GM18907 (cell line): ENCODE results near the gene ADRB2.
"Not testable (repeated sequence)": the region's sequence is repeated elsewhere in the genome, so short reads cannot be mapped to it uniquely, and the experiment has no call there.

Experiments
- ATAC-seq: cut with Tn5 transposase; IDR thresholded peaks from one replicate; pipeline ENCODE4 v1.9.1; 2021; ENCODE audit warnings: mild to moderate bottlenecking, moderate library complexity; ENCODE audit not compliant: unreplicated experiment

ADRB2 gene

GRCh38 chr5:148826053-148826738 lies at the start of gene ADRB2:
Gene ADRB2, plus strand, starts transcription at chr5:148826611. Its CDS starts 221 bp downstream, at chr5:148826832.
- ATAC-seq = peak; percentile 97

GRCh38 chr5:148776780-148777179 lies 49.6 kb upstream of the ADRB2 start:
- ATAC-seq = no peak

- ATAC-seq = no peak
Observed at GRCh38 chr5:148778882-148779281, 47.5 kb upstream of the ADRB2 start.

- ATAC-seq = no peak
Observed at GRCh38 chr5:148780711-148781110, 45.7 kb upstream of the ADRB2 start.

DNA sequence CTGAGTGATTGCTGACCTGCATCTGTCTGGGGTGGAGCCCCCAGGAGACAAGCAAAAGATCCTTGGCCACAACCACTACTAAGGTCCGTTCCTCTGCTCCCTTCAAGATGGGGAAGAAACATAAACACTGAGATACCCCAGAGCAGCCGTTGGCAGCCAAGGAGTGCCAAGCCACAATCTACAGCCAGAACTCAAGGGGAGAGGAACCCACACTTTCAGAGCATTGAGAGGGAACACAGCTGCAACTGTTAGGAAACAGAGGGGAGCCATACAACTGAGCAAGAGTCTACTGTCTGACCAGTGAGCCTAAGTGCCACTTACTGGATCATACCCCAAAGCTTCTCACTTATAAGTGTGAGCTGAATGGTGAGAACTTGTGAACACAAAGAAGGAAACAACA lies 44.6 kb upstream of the ADRB2 start:
- ATAC-seq = no peak

DNA sequence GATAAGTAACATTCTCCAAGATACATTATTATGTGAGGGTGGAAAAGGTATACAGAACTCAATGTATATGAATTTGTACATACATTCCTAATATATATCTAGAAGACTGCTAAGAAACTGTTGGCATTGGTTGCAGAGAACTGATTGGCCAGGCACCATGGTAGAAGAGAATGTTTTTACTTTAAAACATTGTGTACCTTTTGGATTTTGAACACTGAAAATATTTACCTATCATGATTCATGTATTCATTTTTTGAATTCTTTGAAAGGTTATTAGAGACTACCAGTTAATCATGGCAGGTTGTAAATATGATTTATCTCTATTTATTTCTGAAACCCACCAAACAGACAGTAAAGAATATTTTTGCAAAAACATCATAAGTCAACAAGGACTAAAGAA lies 41.2 kb upstream of the ADRB2 start:
- no peak for ATAC-seq

GRCh38 chr5:148786456-148786855 lies 40.0 kb upstream of the ADRB2 start:
- ATAC-seq = no peak

GRCh38 chr5:148788636-148789035 lies 37.8 kb upstream of the ADRB2 start:
- ATAC-seq = no peak

DNA sequence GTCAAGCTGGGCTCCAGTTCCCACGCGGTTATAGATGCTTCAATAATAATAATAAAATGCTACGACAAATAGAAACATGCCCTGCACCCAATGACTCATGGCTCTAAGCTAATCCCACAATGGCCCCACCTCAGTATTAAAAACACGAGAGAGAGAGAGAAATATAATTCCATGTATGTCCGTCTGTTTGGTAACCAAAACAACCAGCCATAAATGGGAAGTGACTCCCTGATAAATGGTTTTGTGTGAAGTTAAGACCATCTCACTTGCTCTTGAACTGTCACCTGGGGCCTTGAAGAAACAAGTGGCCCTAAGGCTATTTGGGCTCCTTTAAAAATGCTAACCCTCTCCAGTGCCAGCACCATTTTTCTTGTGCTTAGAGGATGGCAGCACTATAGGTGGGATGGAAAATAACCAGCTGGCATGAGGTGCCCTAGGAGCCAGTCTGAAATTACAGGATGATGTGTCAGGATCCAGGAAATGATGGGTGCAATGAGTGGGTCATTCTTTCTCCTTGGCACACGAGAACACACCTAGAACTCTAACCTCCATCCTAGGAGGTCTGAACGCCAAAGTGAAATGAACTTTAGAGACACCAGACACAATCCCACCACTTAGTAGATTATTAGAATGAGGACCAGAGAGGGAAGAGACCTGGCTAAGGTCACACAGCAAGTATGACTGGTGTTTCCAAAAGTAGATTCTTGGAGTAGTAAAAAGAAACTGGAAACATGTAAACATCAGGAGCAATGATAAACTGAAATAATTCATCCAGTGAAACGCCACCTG lies 35.7 kb upstream of the ADRB2 start:
- ATAC-seq = peak; percentile 34

DNA sequence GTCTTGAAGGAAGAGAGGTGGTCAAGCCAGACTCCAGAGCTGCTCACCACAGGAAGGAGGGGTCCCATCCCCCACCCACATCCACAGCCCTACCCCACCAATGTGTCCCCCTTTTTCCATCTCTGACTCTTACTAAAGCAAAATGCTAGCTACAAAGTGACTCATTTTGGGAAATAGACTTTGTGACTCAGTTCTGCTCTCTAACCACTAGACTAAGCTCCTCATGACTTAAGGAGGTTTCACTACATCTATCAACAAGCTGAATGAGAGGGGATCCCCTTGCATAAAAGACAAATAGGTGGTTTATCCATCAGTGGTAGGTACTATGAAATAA lies 35.1 kb upstream of the ADRB2 start:
- peak; percentile 97 for ATAC-seq

GRCh38 chr5:148791696-148792095 lies 34.7 kb upstream of the ADRB2 start:
- ATAC-seq = no peak

- ATAC-seq = no peak
Observed at GRCh38 chr5:148792744-148793143, 33.7 kb upstream of the ADRB2 start.

GRCh38 chr5:148793261-148793660 lies 33.1 kb upstream of the ADRB2 start:
- ATAC-seq = no peak

- no peak for ATAC-seq
Observed at GRCh38 chr5:148794275-148794674, 32.1 kb upstream of the ADRB2 start.

DNA sequence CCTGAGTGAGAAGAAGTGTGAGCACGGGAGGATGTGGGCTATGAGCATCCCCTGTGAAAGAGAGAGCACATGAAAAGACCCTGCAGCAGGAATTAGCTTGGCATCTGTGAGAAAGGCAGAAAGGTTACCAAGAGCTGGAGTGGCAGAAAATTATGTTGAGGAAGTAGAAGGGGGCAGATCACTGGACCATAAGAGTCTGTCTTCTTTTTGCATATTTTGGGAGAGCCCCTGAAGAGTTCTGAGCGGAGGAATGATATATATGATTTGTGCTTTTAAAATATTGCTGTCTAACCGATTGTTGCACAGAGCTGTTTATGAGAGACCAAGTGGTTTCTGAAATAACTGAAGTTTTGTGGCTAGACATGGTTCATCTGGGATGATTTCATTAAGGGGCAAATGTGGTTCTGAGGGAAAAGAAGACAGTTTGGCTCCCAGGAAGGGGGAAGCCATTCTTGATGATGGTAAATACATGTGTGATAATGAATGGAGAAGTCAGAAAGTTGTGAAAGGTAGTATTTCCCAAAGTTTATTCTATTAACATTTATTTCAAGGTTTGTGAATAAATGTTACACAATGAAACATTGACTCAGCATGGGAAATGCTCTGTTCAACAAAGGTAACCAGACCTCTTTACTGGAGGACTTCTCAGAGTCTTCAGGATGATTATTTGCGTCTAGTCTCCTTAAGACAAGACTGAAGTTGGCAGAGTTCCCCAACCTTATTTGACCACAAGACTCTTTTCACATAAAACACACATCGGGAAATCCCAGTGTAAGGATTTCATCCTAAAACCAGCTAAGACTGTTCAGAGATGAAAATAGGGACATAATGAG lies 31.5 kb upstream of the ADRB2 start:
- peak; percentile 32 for ATAC-seq

GRCh38 chr5:148796936-148797335 lies 29.5 kb upstream of the ADRB2 start:
- ATAC-seq = no peak

DNA sequence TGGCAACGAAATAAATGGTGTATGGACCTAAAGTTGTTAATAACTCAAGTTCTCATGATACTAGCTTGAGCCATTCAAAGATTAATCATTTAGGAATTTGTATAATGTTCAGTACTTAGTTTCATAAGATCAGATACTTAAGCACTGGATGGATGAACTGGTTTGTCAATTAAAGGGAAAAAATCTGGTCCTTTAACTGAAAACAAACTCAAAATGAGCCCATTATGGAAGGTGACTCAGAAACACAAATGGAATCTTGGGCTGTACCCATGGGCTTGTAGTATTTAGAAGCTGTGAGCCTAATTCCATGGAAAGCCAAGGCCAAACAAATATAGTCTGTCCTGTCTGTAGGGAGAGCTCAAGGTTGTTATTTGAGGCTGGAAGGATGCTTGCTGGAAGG lies 27.6 kb upstream of the ADRB2 start:
- no peak for ATAC-seq

- ATAC-seq = no peak
Observed at GRCh38 chr5:148799737-148800527, 26.5 kb upstream of the ADRB2 start.

- ATAC-seq = no peak
Observed at GRCh38 chr5:148801682-148802276, 24.6 kb upstream of the ADRB2 start.

GRCh38 chr5:148803451-148803850 lies 23.0 kb upstream of the ADRB2 start:
- not testable (repeated sequence) for ATAC-seq
